ENCODE data around the gene SRSF2.
"Not testable (repeated sequence)": the region's sequence is repeated elsewhere in the genome, so short reads cannot be mapped to it uniquely, and the experiment has no call there.

The SRSF2 gene

DNA sequence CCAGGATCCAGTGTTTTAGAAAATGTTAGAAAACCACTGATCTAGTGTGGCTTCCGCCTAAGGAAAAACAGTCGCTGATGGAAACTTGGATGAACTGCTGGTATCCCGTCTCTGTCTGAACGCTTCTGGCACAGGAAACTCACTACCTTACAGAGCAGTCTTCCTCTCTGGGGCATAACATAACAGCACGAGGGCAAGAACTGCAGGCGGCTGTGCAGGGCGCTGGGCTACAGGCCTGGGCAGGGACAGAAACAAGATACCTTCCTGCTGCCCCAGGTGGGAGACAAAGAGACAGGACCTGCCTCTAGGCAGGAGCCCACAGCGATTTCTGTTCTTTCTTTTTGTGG lies 36.9 kb downstream of the SRSF2 start:
- DNase-seq, result no peak

DNA sequence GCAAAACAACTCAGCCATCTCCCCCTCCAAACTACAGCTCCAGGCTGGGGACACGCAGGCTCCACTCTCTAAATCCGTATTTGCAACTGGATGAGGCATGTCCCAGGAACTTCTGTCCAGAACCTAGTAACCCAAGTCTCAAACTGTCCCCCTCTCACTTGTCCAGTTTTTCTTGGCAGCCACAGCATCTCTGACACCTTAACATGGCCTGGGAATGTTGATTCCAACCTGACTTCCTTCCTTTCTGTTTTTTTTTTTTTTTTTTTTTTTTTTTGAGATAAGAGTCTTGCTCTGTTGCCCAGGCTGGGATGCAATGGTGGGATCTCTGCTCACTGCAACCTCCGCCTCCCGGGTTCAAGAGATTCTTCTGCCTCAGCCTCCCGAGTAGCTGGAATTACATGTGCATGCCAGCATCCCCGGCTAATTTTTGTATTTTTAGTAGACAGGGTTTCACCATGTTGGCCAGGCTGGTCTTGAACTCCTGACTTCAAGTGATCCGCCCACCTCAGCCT lies 38.6 kb downstream of the SRSF2 start:
- DNase-seq, result not testable (repeated sequence)

DNA sequence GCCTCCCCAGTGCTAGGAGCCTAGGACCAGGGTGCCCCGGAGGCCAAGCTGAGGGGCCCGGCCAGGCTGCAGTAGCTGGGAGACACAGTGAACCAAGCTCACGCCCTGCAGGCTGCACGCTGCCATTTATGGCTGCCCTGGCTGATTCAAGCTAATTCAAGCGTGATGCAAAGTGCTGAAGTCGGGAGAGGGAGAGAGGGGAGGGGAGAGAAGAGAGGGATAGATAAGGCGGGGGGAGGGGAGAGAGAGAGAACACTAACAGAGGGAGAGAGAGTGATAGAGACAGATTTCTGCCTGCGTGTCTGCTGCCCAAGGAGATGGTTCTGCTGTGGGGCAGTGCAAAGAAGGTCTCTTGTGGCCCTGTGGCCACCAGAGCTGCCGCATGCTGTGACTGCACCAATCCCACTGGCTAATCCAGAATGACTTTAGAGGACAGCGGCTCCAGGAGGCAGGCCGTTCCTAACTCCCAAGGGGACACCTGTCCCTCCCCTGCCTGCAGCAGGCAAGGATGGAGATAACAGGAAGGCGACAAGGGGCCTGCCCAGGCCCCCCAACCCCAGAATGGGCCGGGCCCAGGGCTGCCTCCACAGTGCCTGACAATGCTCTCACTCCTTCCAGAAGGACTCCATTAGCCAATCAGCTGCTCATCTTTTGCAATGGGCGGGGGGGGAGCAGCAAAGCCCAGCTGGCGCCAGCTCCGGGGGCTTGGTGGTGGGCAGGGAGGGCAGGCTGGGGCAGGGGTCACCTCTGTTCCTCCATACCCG lies 39.2 kb downstream of the SRSF2 start:
- no peak for DNase-seq

DNA sequence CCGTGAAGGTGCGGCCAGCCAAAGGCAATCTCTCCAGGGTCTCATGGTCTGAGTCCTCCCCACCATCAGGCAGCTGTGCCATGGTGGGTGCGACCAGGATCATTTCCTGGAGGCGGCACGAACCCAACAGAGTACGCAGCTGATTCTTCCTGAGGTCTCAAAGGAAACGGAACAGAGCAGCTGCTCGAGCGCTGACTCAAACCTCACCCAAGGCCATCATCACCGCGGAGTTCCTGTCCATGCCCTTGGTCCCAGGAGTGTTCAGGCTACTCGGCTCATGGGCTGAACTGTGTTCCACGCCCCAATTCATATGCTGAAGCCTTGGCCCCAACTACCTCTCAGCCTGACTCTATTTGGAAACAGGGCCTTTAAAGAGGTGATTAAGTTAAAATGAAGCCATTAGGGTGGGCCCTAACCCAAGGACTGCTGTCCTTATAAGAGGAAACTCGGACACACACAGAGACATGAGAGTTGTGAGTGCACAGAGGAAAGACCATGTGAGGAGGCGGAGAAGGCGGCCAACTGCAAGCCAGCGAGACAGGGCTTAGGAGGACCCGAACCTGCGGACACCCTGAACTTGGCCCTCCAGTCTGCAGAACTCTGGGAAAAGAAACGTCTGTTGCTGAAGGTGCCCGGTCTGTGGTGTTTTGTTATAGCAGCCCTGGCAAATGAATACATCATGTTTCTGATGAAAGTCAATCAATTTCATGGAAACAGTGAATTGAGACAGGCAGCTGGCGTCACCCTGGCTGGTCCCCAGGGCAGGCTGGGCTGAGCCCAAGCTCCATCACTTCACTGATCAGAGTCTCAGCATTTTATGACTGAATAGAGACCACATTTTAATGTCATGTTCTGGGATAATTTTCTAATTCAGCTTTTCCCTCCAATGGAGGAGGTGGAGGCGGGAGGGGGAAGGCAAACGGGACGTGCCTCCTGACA lies 40.1 kb downstream of the SRSF2 start:
- no peak for DNase-seq

DNA sequence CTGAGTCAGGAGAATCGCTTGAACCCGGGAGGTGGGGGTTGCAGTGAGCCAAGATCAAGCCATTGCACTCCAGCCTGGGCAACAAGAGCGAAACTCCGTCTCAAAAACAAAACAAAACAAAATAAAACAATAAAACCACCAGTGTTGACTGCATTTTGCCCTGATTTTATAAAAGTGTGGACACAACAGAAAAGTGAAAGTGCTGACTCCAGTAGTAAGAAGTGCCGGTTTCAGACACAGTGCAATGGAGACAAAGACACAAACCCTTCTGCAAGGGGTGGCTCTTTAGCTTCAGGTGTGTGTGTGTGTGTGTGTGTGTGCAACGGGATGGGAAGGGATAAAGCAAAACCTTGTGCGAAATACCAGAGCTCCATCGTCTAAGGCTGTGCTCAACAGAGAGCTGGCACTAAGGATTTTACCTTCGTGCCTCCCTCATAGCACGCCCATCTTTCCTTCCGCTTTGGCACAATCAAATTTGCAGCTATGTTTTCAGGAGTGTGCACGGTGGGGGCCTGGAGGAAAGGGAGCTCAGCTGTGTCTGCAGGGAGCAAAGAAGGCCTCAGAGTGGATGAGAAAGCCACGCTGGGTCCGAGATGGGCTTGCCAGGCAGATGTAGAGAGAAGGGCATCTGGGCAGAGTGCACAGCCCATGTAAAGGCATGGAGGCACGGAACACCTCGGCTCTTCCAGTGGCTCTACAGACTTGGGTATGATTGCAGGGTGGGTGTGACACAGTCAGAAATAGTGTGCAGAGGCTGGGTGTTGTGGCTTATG lies 41.9 kb downstream of the SRSF2 start:
- DNase-seq, result no peak

DNA sequence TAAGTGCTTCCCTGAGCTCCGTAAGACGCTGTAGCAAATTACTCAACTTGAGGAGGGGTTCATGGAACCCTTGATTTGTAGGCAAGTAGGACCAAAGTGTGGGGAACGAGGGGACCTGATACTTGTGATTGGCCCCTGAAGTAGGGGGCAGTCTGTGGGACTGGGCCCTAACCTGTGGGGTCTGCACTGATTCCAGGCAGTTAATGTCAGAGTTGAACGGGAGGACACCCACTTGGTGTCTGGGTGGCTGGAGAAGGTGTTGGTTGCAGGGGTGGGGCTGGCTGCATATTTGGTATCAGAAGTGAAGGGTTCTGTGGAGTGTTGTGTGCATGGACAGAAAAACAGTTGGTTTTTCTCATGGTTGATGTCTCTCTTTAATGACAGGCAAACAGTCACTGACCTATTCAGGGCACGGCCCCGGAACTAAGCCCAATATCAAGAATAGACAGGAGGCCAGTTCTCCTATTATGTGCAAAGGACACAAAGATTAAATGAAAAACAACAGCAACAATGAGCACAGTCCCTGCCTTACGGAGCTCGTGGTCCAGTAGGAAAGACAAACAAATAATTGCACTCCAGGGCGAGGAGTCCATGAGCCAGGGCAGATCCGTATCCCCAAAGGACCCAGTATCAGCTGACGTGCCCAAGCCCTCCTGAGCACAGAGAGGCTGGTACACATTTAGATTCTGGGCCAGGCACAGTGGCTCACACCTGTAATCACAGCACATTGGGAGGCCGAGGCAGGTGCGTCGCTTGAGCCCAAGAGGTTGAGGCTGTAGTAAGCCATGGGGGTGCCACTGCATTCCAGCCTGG lies 45.5 kb downstream of the SRSF2 start:
- DNase-seq, result no peak

DNA sequence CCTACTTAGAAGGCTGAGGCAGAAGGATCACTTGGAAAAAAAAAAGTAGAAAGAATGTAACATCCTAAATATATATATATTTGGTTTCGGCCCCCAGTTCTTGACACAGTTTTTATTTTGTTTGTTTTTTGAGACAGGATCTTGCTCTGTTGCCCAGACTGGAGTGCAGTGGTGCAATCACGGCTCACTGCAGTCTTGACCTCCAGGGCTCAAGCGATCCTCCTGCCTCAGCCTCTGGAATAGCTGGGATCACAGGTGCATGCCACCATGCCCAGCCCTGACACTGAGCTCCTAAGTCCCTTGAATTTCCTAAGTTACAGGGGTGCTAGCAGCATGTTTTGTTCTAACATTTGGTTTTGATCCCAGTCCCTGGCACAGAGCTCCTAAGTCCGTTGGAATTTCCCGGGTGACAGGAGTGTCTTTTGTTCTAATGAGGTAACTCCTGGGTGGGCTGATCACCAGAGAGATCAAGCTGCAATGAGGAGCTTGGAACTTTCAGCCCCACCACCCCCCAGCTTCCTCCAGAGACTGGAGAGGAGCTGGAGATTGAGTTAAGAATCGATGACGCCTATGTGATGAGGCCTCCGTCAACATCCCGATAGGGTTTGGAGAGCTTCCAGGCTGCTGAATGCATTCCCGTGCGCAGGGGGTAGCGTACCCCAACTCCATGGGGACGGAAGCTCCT lies 46.4 kb downstream of the SRSF2 start:
- no peak for DNase-seq

DNA sequence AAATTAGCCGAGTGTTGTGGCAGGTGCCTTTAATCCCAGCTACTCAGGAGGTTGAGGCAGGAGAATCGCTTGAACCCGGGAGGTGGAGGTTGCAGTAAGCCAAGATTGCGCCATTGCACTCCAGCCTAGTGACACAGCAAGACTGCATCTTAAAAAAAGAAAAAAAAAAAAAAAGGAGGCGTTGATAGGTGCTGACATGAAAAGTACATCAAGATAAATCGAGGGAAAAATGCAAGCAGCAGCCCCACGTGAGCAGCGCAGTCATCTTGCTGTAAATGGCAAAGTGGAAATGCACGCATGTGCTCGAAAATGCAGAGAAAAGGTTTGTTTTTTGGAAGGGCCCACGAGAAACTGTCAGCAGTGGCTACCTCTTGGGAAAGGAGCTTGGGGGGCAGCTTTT lies 47.3 kb downstream of the SRSF2 start:
- no peak for DNase-seq

DNA sequence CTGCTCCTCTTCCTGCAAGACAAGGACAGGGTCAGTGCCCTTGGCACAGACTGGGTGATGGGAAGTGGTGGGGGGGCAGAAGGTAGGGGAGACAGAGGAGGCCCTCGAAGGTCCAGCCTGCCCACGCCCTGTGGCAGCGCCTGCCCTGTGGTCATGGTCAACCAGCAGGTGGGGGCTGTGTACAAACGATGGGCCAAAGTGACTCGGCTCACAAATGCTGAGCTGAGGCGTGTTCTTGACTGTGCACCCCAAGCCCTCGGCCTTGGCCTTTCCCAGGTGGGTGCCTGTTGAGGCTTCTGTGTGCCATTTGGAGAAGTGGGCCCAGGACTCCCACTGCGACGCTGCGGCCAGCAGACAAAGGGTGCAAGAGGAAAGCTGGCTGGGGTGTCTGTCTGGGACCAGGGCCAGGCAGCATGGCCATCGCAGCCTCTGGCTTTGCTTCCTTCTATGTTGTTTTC lies 48.9 kb downstream of the SRSF2 start:
- DNase-seq, result no peak

DNA sequence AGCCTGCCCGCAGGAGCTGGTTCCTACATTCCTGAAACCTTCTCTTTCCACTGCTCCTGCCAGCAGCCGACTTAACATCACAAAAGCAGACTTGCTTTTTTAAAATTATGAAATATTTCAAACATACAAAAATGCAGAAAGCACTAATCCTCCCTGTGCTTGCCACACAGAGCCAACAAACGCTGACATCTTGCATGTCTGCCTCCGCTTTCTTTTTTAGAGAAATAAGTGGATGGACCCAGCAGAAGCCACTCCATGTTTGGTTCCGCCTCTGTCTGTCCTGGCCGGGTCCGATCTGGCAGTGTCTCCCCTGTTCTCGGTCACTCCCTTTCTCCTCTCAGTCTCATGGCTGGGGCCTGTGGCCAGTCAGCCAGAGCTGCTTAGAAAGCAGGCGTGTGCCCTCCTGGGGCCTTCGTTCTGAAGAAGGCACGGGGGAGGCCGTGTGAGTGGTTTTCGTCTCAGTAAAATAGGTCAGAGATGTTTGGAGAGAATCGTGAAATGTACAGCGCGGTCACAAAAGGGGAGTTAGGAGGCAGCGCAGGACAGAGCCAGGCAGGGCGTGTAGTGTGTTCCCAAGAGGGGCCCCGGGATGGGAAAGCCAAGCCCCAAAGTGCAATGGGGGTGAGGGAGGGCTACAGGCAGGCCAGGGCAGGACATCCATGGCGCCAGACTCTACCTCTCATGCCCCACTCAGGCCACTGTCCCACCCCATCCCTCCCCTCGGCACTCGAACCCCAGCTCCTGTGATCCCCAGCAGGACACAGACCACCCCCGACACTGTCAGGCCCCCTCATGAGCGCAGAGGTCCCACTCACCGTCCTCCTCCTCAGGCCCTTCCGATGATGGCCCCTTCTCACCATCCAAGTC lies 49.6 kb downstream of the SRSF2 start:
- no peak for DNase-seq

DNA sequence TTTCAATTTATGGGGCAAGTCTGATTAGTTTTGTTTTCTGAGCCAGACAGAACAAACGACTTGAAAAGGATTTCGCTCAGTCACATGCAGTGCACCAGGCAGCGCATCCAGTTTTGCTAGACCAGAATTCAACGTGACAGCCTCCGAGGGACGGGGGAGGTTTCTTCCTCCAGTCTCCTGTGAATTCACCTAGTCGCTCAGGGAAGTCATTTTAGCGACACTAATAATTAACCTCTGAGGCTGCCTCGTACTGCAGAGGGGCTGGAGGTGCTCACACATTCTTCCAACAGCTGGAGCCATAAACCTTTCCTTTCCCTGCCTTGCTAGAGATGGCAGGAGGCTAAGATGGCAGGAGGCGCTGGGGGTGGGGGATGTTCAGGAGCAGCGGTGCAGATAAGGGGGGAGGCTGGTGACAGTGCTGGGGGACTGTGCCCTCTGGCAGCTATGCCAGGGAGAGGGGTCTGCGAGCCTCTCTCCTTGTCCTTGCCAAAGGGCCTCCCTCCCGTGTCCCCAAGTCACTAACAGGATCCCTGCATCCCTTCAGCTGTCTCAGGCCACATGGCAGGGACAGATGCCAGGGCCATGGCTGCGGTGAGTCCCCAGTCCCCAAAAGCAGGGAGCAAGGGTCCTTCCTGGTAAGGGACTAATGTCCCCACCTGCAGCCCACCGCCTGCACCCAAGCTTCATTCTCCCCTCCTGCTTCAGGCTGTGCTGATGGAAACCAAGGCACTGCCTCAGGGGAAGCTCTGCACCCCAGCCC lies 50.4 kb downstream of the SRSF2 start:
- no peak for DNase-seq

DNA sequence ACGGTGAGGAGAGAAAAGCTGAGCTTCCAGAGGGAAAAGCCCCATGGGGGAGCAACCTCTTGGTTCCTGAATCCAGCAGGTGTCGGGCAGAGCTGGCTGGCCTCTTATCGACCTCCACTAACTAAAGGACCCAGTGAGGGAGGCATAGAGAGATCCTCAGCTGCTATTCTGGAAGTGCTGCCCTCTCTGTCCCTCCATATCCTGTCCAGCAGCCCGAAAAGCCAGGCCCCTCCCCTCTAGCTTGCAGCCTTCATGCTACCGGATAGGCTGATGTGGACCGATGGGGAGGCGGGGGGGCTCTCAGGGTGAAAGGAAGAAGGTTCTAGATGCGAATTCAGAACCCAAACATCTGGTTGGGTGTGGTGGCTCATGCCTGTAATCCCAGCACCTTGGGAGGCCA lies 51.3 kb downstream of the SRSF2 start:
- DNase-seq, result no peak

DNA sequence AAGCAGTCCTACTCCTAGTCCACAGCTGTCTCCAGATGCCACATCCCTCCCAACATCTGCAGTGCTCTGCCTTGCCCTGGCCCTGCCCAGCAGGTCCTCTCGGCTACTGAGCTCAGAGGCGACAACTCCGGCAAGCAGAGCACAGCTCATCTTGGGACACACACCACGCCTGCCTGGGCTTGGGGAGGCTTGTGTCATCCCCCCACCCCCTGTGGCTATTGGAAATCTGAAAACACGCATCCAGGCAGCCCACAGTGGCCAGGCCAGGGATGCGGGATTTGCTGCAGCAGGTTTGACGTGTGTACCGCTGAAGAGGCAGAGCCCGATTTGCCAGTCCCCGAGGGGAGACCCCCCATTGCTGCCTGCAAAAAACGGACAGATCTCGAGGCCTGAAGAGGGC lies 51.8 kb downstream of the SRSF2 start:
- DNase-seq, result no peak

DNA sequence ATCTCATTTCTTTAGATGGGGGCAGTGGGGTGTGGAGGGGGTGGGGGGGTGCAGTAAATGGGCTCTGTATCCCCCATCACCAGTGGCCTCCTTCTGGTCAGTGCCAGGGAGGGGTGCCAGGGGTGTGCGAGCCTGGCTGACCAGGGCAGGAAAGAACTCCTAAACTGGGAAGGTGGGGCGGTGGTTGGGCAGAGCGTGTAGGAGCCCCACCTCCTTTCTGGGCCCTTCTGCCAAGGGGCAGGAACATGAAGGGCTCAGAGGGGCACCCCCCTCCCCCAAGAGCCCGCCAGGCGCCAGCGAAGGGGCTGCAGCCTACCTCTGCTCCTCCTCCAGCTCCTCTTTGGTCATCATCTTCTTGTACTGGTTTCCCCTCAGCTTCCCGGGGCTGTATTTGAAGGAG lies 52.4 kb downstream of the SRSF2 start:
- no peak for DNase-seq

Measured in stimulated activated naive CD4-positive, alpha-beta T cell treated with Interleukin-2 at 50 U/mL for 16 hours (primary cell).